ENCODE results near the gene PTPRD. TPM values are rescaled to one million over a fixed set of nuclear protein-coding genes. Genes with fewer than 3 reads are reported as not detected.

Gene PTPRD
- total and polyA plus RNA-seq, 9 of the 15 experiments (the other 6 are each of a cell fraction or from before 2014, with no cell fraction given): 0.11 TPM; not detected in 8

DNA sequence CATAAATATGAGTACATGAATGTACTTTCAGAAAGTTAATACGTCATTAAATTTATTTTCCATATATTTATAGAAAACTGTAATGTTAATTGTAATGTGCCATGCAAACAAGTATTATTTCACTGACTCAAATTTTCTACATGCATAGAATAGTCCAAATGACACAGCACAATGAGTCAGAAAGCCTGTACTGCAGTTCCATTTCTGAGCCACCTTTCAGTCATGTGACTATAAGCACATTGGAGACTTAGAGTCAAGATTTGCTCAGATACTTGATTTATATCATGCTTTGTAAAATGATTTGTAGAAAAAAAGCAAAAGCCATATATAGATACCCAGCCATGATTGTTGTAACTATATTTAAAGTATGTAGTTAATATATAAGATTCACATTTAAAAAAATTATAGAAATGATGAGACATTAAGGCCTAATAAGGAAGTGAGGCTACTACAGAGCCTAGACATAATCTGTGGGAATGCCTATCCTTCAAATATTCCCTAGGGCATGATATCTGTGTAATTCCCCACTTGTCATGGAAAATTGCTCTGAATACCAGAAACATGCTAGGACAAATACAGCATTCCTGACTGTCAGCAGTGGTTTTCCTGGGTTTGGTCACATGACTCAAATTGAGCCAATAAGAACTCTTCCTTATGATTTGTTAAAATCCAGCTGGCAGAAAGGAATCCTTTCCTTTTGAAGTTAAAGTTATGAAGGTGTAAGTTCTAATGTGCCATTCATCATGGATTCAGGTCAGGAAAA lies 50.0 kb downstream of the PTPRD start:
- Histone ChIP-seq H2AFZ (ENCODE audit: low read depth, low read length) (no peak overlapping the region), H3K9me3 (replicated peaks; ENCODE audit: control insufficient read depth, insufficient read depth, low read depth, low read length) (no peaks in the 10 kb centered on the region), H3K4me2 (ENCODE audit: insufficient read depth, low read length) (no peak overlapping the region), H3K9me1 (ENCODE audit: control insufficient read depth, insufficient read depth, low read length) (no peaks in the 10 kb centered on the region), H3K4me3 (no peak overlapping the region), H3K79me2 (ENCODE audit: control insufficient read depth, insufficient read depth, low read length) (no peaks in the 10 kb centered on the region), H3K4me1 (replicated peaks in 1 of 2; ENCODE audit: control insufficient read depth in 2 of 2, insufficient read depth in 2 of 2, low read length in 2 of 2) (no peaks in the 10 kb centered on the region), H4K20me1 (replicated peaks; ENCODE audit: control insufficient read depth, insufficient read depth, low read length) (no peaks in the 10 kb centered on the region), H3K27ac (ENCODE audit: extremely low read depth, low read depth, low read length) (no peak overlapping the region), H3K27me3 (ENCODE audit: control insufficient read depth in 2 of 2, insufficient read depth in 2 of 2, low read length in 2 of 2) (no peaks in the 10 kb centered on the region), H3K9ac (ENCODE audit: insufficient read depth in 1 of 2, low read depth in 2 of 2, low read length in 2 of 2) (no peak overlapping the region), H3K36me3 (ENCODE audit: control insufficient read depth, insufficient read depth, low read length) (no peaks in the 10 kb centered on the region)
- no peak for ATAC-seq
- intact Hi-C loops (cut with micrococcal nuclease): no loop called here
- 0% methylated on average over 1 of the region's 1 CpG for WGBS (ENCODE audit: insufficient coverage, low coverage, missing lambda C conversion rate)
- ChIA-PET CTCF (ENCODE audit: low intra/inter-chr PET ratio) (no interaction called here), POLR2A (no interaction called here)
- in situ Hi-C loops (cut with MboI): no loop called here
- DNase-seq (ENCODE audit: extremely low read depth in 1 of 4, low spot score in 3 of 4): no peak
- no peak for FAIRE-seq
- BruUV-seq (replicated peaks): no TSS peak
- TF ChIP-seq, protein P1, sequence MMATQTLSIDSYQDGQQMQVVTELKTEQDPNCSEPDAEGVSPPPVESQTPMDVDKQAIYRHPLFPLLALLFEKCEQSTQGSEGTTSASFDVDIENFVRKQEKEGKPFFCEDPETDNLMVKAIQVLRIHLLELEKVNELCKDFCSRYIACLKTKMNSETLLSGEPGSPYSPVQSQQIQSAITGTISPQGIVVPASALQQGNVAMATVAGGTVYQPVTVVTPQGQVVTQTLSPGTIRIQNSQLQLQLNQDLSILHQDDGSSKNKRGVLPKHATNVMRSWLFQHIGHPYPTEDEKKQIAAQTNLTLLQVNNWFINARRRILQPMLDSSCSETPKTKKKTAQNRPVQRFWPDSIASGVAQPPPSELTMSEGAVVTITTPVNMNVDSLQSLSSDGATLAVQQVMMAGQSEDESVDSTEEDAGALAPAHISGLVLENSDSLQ (IDR thresholded peaks at IDR 0.05): no peak
- TF ChIP-seq, protein P2, sequence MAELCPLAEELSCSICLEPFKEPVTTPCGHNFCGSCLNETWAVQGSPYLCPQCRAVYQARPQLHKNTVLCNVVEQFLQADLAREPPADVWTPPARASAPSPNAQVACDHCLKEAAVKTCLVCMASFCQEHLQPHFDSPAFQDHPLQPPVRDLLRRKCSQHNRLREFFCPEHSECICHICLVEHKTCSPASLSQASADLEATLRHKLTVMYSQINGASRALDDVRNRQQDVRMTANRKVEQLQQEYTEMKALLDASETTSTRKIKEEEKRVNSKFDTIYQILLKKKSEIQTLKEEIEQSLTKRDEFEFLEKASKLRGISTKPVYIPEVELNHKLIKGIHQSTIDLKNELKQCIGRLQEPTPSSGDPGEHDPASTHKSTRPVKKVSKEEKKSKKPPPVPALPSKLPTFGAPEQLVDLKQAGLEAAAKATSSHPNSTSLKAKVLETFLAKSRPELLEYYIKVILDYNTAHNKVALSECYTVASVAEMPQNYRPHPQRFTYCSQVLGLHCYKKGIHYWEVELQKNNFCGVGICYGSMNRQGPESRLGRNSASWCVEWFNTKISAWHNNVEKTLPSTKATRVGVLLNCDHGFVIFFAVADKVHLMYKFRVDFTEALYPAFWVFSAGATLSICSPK (IDR thresholded peaks at IDR 0.05; ENCODE audit: borderline replicate concordance): no peak
- no peak for TF ChIP-seq TFAM (CRISPR knock-in tag; conservative IDR thresholded peaks at IDR 0.05)
- no peak for TF ChIP-seq ZNF695 (CRISPR knock-in tag; IDR thresholded peaks at IDR 0.05)
- no peak for TF ChIP-seq ILF3 (IDR thresholded peaks at IDR 0.05; ENCODE audit: borderline replicate concordance)
